Measurements from ENCODE around the gene MRPL48. TPM values are rescaled to one million over a fixed set of nuclear protein-coding genes. Genes with fewer than 3 reads are reported as not detected.

Gene MRPL48
- total and polyA plus RNA-seq, 10 of the 15 experiments (the other 5 are each of a cell fraction or from before 2014, with no cell fraction given), result 46.7 to 159 (median 83.4) TPM

- H3K9ac ChIP-seq (ENCODE audit: control insufficient read depth, insufficient read depth, low read length), result no peak overlapping the region
- ATAC-seq (no peak), DNase-seq (ENCODE audit: low read depth, low spot score) (no peak), FAIRE-seq (no peak)
- ChIA-PET CTCF (no interaction called here), SMC1A (ENCODE audit: uncharacterized antibody, unreplicated experiment) (no interaction called here), RAD21 (ENCODE audit: unreplicated experiment) (no interaction called here), POLR2A (no interaction called here)
- no peaks in the 10 kb centered on the region for H3K27me3 ChIP-seq (replicated peaks in 1 of 2; ENCODE audit: control insufficient read depth in 2 of 2, insufficient read depth in 2 of 2, low read length in 1 of 2)
- no peaks in the 10 kb centered on the region for H3K79me2 ChIP-seq (ENCODE audit: control insufficient read depth, insufficient read depth, low read length)
- WGBS (ENCODE audit: insufficient coverage, insufficient replicate concordance, low lambda C conversion rate, missing lambda C conversion rate), result 96% methylated on average over 2 of the region's 2 CpGs
- no peaks in the 10 kb centered on the region for H3K9me3 ChIP-seq (replicated peaks; ENCODE audit: control insufficient read depth, insufficient read depth, low read length)
- H4K20me1 ChIP-seq (ENCODE audit: control insufficient read depth, insufficient read depth), result no peaks in the 10 kb centered on the region
- no peak overlapping the region for H3K27ac ChIP-seq (ENCODE audit: control insufficient read depth, insufficient read depth)
- in situ Hi-C loops (cut with MboI) (no loop called here), intact Hi-C loops (cut with micrococcal nuclease; ENCODE audit: unreplicated experiment) (no loop called here)
- H3K4me3 ChIP-seq, result no peak overlapping the region
- no peak overlapping the region for H2AFZ ChIP-seq (ENCODE audit: control insufficient read depth, low read depth, low read length)
- H3K4me2 ChIP-seq (ENCODE audit: control insufficient read depth, insufficient read depth), result no peak overlapping the region
- H3K36me3 ChIP-seq (ENCODE audit: control insufficient read depth in 2 of 2, insufficient read depth in 2 of 2, low read length in 1 of 2), result peaks cover 0 to 10% of the 10 kb centered on the region in 2 experiments
- H3K4me1 ChIP-seq (ENCODE audit: control insufficient read depth, insufficient read depth, low read length), result no peaks in the 10 kb centered on the region
- no TSS peak for BruUV-seq (replicated peaks)
- TF ChIP-seq SUPT20H (IDR thresholded peaks at IDR 0.05; ENCODE audit: borderline replicate concordance, control insufficient read depth, low read depth, low read length) (no peak), ZNF384 (IDR thresholded peaks at IDR 0.05; ENCODE audit: borderline replicate concordance, low read depth, low read length) (no peak), HDAC2 (IDR thresholded peaks at IDR 0.05) (no peak), ZNF592 (IDR thresholded peaks at IDR 0.05) (no peak), E2F4 (IDR thresholded peaks at IDR 0.05; ENCODE audit: low read depth, low read length) (no peak), IRF4 (IDR thresholded peaks at IDR 0.05; ENCODE audit: low read depth, low read length) (no peak), MAX (IDR thresholded peaks at IDR 0.05; ENCODE audit: low read depth, low read length) (no peak), CREB1 (IDR thresholded peaks at IDR 0.05; ENCODE audit: low read depth) (no peak), CHD1 (IDR thresholded peaks at IDR 0.05; ENCODE audit: low read depth, low read length) (no peak), POLR2AphosphoS2 (IDR thresholded peaks at IDR 0.05; ENCODE audit: low read depth, low read length) (no peak), SMAD1 (IDR thresholded peaks at IDR 0.05; ENCODE audit: low read depth, partially characterized antibody) (no peak), ETV6 (conservative IDR thresholded peaks at IDR 0.05 in 1 of 2, IDR thresholded peaks at IDR 0.05 in 1 of 2; ENCODE audit: borderline replicate concordance in 1 of 2, low read depth in 1 of 2) (no peak)
Observed at GRCh38 chr11:73912026-73912425, 124.4 kb downstream of the MRPL48 start.
